Stomach (tissue), 8 donors: ENCODE measurements around the gene C9. TPM values are rescaled to one million over a fixed set of nuclear protein-coding genes. Genes with fewer than 3 reads are reported as not detected.

Experiments used
- polyA plus RNA-seq, 3 donors: library from polyadenylated mRNA; stranded (reverse); fragments of 200-250 nt; gene quantifications; one replicate each; pipeline ENCODE4 v1.2.3, GENCODE V29; 2013
- total RNA-seq, 5 donors: library from RNA; depleted of rRNA; stranded (reverse); fragments of >200 nt; gene quantifications; one replicate each; pipeline versions ENCODE4 v1.1.0 to v1.2.3, GENCODE V29; 2014 to 2016
- donor health status: healthy with polysubstance abuse.
- donor health status: Bipolar disorder and iron deficiency.
- donor health status: healthy.

C9 gene
- total and polyA plus RNA-seq, 8 donors, result not detected

Other genes with a start within 250 kb of the C9 start
- 10 to 100 TPM in 2 of 5 donors, 1 to 10 TPM in 3; 3.5 to 22.9 (median 9.2) TPM for gene FYB1, start 144.9 kb downstream of the C9 start, total RNA-seq
- gene FYB1, start 144.9 kb downstream of the C9 start, polyA plus RNA-seq, result 1 to 10 TPM; 2.0 to 4.7 (median 2.4) TPM
- gene DAB2, start 60.5 kb upstream of the C9 start, total RNA-seq, result 10 to 100 TPM in 4 of 5 donors, 1 to 10 TPM in 1; 4.9 to 74.4 (median 43.0) TPM
- 10 to 100 TPM in 2 of 3 donors, 1 to 10 TPM in 1; 3.1 to 37.0 (median 19.9) TPM for gene DAB2, start 60.5 kb upstream of the C9 start, polyA plus RNA-seq